ENCODE measurements around the gene TMEM119.
"Not testable (repeated sequence)": the region's sequence is repeated elsewhere in the genome, so short reads cannot be mapped to it uniquely, and the experiment has no call there.

Gene TMEM119

DNA sequence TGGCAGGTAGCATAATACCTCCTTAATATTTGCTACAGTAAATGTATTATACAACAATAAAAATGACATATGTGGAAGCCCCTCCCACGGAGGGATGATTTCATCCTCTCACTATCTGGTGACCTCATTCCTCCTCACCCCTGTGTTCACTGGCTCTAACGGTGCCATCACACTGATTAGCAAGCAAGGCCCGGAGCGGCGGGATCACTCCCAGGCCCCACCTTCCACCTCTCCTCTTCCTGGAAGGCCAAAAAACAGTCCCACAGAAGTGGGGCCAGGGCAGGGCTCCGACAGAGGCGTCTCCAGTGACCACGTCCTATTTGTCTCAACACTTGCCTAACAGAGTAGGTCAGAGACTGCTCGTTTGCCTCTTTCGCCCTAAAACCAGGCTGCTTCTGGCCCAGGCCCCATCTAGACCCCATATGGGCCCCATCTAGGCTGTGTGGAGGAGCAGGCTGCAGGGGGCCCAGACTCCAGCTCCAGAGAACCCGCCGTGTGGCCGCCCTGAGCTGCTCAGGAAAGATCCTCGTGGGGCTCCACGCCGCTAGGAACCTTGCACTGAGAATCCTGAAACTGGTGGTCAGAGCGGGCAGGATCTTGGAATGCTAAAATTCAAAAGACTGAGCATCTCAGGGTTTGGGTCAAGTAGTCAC lies 32.1 kb upstream of the TMEM119 start:
- Histone ChIP-seq H3K27me3 (ENCODE audit: insufficient read depth, low read length) (no peaks in the 10 kb centered on the region), H3K4me3 (ENCODE audit: low read length) (no peak overlapping the region), H3K9me3 (ENCODE audit: low read length) (no peaks in the 10 kb centered on the region), H3K4me1 (ENCODE audit: insufficient read depth, low read length) (peaks cover 29% of the 10 kb centered on the region), H3K36me3 (ENCODE audit: insufficient read depth, low read length) (no peaks in the 10 kb centered on the region), H2AFZ (ENCODE audit: low read depth, low read length) (no peak overlapping the region)

DNA sequence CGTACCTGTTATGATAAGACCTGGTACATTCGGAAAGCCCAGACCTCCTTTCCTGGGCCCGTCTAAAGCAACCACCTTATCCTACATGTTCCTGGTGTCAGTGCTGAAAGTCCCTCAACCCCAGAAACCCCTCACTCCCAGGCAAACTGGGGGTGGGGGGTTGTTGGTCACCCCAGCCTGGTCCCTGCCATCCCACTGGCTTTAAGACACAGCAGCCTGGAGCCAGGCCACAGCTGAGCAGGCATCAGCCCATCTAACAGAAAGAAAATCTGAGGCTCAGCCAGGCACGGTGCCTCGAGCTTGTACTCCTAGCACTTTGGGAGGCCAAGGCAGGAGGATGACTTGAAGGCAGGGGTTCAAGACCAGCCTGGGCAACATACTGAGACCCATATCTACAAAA lies 31.3 kb upstream of the TMEM119 start:
- H3K9me3 ChIP-seq (ENCODE audit: low read length) = no peaks in the 10 kb centered on the region
- no peaks in the 10 kb centered on the region for H3K27me3 ChIP-seq (ENCODE audit: insufficient read depth, low read length)
- H3K4me1 ChIP-seq (ENCODE audit: insufficient read depth, low read length) = peaks cover 25% of the 10 kb centered on the region
- H3K36me3 ChIP-seq (ENCODE audit: insufficient read depth, low read length) = no peaks in the 10 kb centered on the region
- no peak overlapping the region for H2AFZ ChIP-seq (ENCODE audit: low read depth, low read length)
- H3K4me3 ChIP-seq (ENCODE audit: low read length) = no peak overlapping the region

- Histone ChIP-seq H3K27me3 (ENCODE audit: insufficient read depth, low read length) (no peaks in the 10 kb centered on the region), H3K4me3 (ENCODE audit: low read length) (no peak overlapping the region), H2AFZ (ENCODE audit: low read depth, low read length) (no peak overlapping the region), H3K4me1 (ENCODE audit: insufficient read depth, low read length) (peaks cover 29% of the 10 kb centered on the region), H3K9me3 (ENCODE audit: low read length) (peaks cover 4% of the 10 kb centered on the region), H3K36me3 (ENCODE audit: insufficient read depth, low read length) (no peaks in the 10 kb centered on the region)
Measured at GRCh38 chr12:108627134-108627920, 29.4 kb upstream of the TMEM119 start.

DNA sequence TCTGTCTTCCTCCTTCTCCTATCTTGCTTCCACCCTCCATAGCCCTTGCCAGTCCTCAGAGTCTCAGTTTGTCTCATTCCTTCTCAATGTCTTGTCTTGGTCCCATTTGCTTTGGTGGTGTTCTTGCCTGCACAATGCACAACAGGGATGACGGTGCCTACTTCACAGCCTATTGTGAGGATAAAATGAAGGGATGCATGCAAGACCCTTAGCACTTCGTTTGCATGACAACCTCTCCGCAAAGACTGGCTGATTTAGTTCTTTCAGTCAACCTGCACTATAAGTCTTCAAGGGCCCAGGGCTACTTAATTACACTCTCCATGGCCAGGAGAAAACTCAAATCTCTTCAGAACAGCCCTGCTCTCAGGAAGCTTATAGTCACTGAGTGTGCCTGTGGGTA lies 27.3 kb upstream of the TMEM119 start:
- no peaks in the 10 kb centered on the region for H3K36me3 ChIP-seq (ENCODE audit: insufficient read depth, low read length)
- H2AFZ ChIP-seq (ENCODE audit: low read depth, low read length) = no peak overlapping the region
- peaks cover 30% of the 10 kb centered on the region for H3K4me1 ChIP-seq (ENCODE audit: insufficient read depth, low read length)
- H3K9me3 ChIP-seq (ENCODE audit: low read length) = peaks cover 4% of the 10 kb centered on the region
- no peak overlapping the region for H3K4me3 ChIP-seq (ENCODE audit: low read length)
- H3K27me3 ChIP-seq (ENCODE audit: insufficient read depth, low read length) = no peaks in the 10 kb centered on the region

- H3K9me3 ChIP-seq (ENCODE audit: low read length) = peaks cover 4% of the 10 kb centered on the region
- H3K4me1 ChIP-seq (ENCODE audit: insufficient read depth, low read length) = peaks cover 16% of the 10 kb centered on the region
Measured at GRCh38 chr12:108623577-108623976, 25.7 kb upstream of the TMEM119 start.

DNA sequence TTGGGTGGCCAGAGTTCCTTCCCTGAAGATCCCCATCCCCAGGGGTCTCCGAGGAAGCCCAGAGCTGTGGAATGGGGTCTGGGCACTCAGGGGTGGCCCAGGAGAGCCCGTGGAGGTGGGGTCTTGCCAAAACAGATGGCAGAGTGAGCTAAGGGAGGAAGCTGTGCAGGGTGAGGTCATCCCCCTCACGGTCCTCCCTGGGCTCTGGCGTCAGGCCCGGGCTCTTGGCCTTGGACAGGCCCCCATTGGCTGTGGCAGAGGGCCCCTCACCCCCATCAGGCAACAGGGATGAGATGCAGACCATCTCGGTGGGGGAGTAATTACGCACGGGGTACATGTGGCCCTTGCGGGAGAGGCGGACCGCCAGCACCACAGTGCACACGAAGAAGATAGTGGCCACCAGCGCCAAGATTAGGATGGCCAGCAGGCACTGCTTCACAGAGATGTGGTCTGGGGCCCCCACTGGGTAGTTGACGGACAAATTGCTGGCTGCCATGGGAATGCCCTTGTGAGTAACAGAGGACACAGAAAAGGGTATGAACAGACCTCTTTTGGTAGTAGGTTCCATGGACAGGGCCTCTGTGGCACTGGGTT lies 25.1 kb upstream of the TMEM119 start:
- Histone ChIP-seq H3K27me3 (ENCODE audit: insufficient read depth, low read length) (no peaks in the 10 kb centered on the region), H3K9me3 (ENCODE audit: low read length) (peaks cover 4% of the 10 kb centered on the region), H3K36me3 (ENCODE audit: insufficient read depth, low read length) (no peaks in the 10 kb centered on the region), H3K4me1 (ENCODE audit: insufficient read depth, low read length) (peaks cover 16% of the 10 kb centered on the region), H2AFZ (ENCODE audit: low read depth, low read length) (no peak overlapping the region), H3K4me3 (ENCODE audit: low read length) (no peak overlapping the region)

More at GRCh38 chr12:108623577-108623976, 25.7 kb upstream of the TMEM119 start:
- H3K4me3 ChIP-seq (ENCODE audit: low read length) = no peak overlapping the region
- H2AFZ ChIP-seq (ENCODE audit: low read depth, low read length) = no peak overlapping the region
- no peaks in the 10 kb centered on the region for H3K27me3 ChIP-seq (ENCODE audit: insufficient read depth, low read length)
- H3K36me3 ChIP-seq (ENCODE audit: insufficient read depth, low read length) = no peaks in the 10 kb centered on the region

- H3K27me3 ChIP-seq (ENCODE audit: insufficient read depth, low read length) = no peaks in the 10 kb centered on the region
- H3K4me3 ChIP-seq (ENCODE audit: low read length) = no peak overlapping the region
- H3K9me3 ChIP-seq (ENCODE audit: low read length) = peaks cover 4% of the 10 kb centered on the region
- no peaks in the 10 kb centered on the region for H3K36me3 ChIP-seq (ENCODE audit: insufficient read depth, low read length)
- no peak overlapping the region for H2AFZ ChIP-seq (ENCODE audit: low read depth, low read length)
- peaks cover 16% of the 10 kb centered on the region for H3K4me1 ChIP-seq (ENCODE audit: insufficient read depth, low read length)
Measured at GRCh38 chr12:108622421-108622820, 24.5 kb upstream of the TMEM119 start.

DNA sequence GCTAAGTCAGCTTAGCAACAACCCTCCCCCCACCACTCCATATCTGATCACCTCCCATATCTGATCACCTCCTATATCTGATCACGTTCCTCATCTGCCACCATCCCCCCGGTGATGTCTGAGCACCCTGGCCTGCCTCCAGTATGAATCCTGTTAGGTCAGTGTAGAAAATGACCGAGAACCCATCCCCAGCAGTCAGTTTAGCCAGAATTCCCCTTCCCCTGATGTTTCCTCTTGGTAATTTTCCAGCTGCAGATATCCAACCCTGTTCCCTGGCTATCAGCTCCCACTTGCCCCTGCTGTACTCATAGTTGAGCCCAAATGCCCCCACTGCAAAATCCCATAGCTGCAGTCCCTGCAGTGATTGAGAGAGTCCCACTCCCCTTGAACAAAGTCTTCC lies 23.3 kb upstream of the TMEM119 start:
- peaks cover 4% of the 10 kb centered on the region for H3K9me3 ChIP-seq (ENCODE audit: low read length)
- peaks cover 16% of the 10 kb centered on the region for H3K4me1 ChIP-seq (ENCODE audit: insufficient read depth, low read length)
- H2AFZ ChIP-seq (ENCODE audit: low read depth, low read length) = no peak overlapping the region
- H3K4me3 ChIP-seq (ENCODE audit: low read length) = no peak overlapping the region
- no peaks in the 10 kb centered on the region for H3K36me3 ChIP-seq (ENCODE audit: insufficient read depth, low read length)
- no peaks in the 10 kb centered on the region for H3K27me3 ChIP-seq (ENCODE audit: insufficient read depth, low read length)

GRCh38 chr12:108620236-108620879 lies 22.5 kb upstream of the TMEM119 start:
- H3K36me3 ChIP-seq (ENCODE audit: insufficient read depth, low read length) = no peaks in the 10 kb centered on the region
- peaks cover 4% of the 10 kb centered on the region for H3K9me3 ChIP-seq (ENCODE audit: low read length)
- H3K27me3 ChIP-seq (ENCODE audit: insufficient read depth, low read length) = no peaks in the 10 kb centered on the region
- no peak overlapping the region for H3K4me3 ChIP-seq (ENCODE audit: low read length)
- peaks cover 16% of the 10 kb centered on the region for H3K4me1 ChIP-seq (ENCODE audit: insufficient read depth, low read length)
- H2AFZ ChIP-seq (ENCODE audit: low read depth, low read length) = no peak overlapping the region

GRCh38 chr12:108619369-108620160 lies 21.7 kb upstream of the TMEM119 start:
- H3K4me3 ChIP-seq (ENCODE audit: low read length) = no peak overlapping the region
- H3K27me3 ChIP-seq (ENCODE audit: insufficient read depth, low read length) = no peaks in the 10 kb centered on the region
- peaks cover 4% of the 10 kb centered on the region for H3K9me3 ChIP-seq (ENCODE audit: low read length)
- no peaks in the 10 kb centered on the region for H3K36me3 ChIP-seq (ENCODE audit: insufficient read depth, low read length)
- peaks cover 16% of the 10 kb centered on the region for H3K4me1 ChIP-seq (ENCODE audit: insufficient read depth, low read length)
- no peak overlapping the region for H2AFZ ChIP-seq (ENCODE audit: low read depth, low read length)

GRCh38 chr12:108618953-108619274 lies 21.0 kb upstream of the TMEM119 start:
- not testable (repeated sequence) for H3K4me3 ChIP-seq (ENCODE audit: low read length); H3K36me3 ChIP-seq (ENCODE audit: insufficient read depth, low read length); H2AFZ ChIP-seq (ENCODE audit: low read depth, low read length); H3K9me3 ChIP-seq (ENCODE audit: low read length); H3K27me3 ChIP-seq (ENCODE audit: insufficient read depth, low read length)
- H3K4me1 ChIP-seq (ENCODE audit: insufficient read depth, low read length) = peaks cover 16% of the 10 kb centered on the region

DNA sequence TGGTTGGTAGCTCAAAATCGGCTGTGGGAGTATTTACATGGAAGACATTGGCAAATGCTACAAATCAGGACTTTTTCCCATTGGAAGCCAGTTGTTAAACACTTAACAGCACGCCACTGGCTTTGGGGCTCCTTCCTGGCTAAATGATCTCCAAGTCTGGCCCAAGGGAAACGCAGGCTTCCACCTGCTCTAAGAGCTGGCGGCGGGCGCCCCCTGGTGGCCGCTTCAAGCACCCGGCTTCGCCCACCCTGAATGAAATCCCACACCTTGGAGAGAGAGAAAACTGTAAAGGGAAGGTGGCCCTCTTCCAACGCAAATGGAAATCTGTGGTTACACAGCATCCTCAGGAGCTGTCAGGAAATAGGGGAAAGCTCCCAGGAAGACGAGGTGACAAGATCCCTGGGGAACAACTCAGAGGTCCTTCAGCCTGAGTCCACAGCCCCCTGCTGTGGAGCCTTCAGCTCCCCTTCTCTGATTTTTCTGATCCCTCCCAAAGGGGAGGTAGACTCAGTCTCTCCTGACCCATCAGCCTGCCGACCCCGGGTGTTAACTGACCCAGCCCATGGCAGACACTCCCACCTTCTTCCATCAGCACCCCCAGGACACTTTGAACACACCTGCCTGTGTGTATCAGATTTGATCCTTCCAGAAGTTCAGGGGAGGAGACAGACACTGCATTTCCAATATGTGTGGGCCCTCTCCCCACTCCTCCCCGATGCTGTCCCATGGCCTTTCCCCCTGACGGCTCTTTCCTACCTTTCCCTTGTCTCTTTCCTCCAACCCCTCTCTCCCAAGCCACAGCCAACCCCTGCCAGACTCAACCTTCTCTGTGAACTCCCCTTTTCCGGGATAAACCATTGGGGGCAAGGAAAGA lies 20.4 kb upstream of the TMEM119 start:
- Histone ChIP-seq H3K4me3 (ENCODE audit: low read length) (no peak overlapping the region), H2AFZ (ENCODE audit: low read depth, low read length) (no peak overlapping the region), H3K36me3 (ENCODE audit: insufficient read depth, low read length) (no peaks in the 10 kb centered on the region), H3K9me3 (ENCODE audit: low read length) (peaks cover 1% of the 10 kb centered on the region), H3K27me3 (ENCODE audit: insufficient read depth, low read length) (no peaks in the 10 kb centered on the region), H3K4me1 (ENCODE audit: insufficient read depth, low read length) (peaks cover 16% of the 10 kb centered on the region)
